ENCODE measurements around the gene TRNT1. TPM values are rescaled to one million over a fixed set of nuclear protein-coding genes. Genes with fewer than 3 reads are reported as not detected.

Gene TRNT1
- total RNA-seq, 3 donors from 2014 or later: 42.8 to 48.1 (median 46.1) TPM

DNA sequence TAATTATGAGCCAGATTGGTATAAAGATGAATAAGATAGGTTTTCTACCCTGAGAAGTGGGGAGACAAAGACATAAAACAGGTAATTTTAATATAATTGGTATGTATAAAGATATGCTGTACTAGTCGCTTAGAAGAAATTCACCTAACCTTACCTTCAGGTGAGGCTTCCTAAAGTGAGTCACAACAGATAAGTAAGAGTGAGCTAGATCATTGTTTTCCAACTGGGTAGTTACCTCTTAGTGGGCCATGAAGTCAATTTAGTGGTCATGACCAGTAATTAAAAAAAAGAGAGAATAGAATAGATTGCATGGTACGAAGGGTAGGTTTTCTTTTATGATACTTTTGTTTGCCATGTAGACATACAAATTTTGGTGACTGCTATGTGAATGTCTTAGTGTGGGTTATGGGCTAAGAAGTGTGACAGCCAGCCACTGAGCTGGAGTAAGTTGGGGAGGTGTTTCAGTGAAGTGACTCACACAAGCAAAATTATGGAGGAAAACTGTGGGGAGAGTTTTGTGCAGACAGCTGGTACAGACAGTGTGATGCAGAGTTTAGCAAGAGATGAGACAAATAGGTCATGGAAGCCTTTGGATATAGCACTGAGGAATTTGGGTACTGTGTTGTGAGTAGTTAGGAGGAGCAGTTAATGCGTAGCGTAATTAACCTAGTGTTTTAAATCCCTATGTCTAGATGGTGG, 8.2 kb downstream of the TRNT1 start:
- no peak for DNase-seq

DNA sequence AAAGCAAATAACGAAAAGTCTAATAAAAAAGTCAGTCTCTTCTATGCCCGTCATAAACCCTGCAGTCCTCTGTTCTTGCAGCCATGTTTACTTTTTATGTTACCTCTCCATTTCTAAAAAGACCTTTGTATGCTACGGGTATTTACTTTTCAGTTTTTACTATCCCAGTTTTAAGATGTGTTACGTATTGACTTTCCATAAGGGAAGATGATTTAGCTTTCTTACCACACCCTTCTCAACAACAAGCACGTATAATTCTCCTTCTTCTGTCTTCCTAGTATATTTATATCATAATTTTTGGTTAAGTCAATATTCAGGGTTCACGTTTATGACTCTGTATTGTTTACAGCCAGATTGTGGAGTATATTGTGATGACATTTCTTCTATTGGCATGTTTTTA, 10.8 kb downstream of the TRNT1 start:
- peaks cover 51% of the 10 kb centered on the region for H3K36me3 Mint-ChIP-seq (ENCODE audit: insufficient read depth)
- H3K4me3 Mint-ChIP-seq: no peak overlapping the region
- H3K27me3 Mint-ChIP-seq (ENCODE audit: low read depth): no peaks in the 10 kb centered on the region
- ATAC-seq (no peak), DNase-seq (no peak)
- H3K4me1 Mint-ChIP-seq (ENCODE audit: low read depth): peaks cover 48% of the 10 kb centered on the region
- H3K9me3 Mint-ChIP-seq: no peaks in the 10 kb centered on the region

More for the DNA sequence above, 8.2 kb downstream of the TRNT1 start:
- peaks cover 47% of the 10 kb centered on the region for H3K4me1 Mint-ChIP-seq (ENCODE audit: low read depth)
- H3K4me3 Mint-ChIP-seq: peak overlapping the region; percentile 8
- no peaks in the 10 kb centered on the region for H3K27me3 Mint-ChIP-seq (ENCODE audit: low read depth)
- peak; percentile 77 to 87 for ATAC-seq
- peaks cover 47% of the 10 kb centered on the region for H3K36me3 Mint-ChIP-seq (ENCODE audit: insufficient read depth)
- no peaks in the 10 kb centered on the region for H3K9me3 Mint-ChIP-seq

DNA sequence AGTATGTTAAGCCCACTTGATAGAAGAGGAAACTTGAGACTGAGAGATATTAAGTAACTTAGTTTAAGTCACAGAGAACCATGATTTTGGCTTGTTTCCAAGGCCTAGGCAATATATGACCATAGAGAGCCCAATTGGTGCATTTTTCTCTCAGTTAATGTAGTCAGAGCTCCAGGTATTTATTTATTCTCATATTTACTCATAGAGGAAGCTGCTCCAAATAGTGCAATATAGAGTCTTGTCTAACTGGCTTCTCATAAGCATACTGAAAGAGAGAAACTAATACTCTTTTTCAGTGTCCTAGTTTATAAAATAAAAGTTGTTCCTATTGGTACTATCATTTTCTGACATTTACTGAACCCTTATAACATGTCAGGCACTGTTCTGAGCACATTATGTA, 15.2 kb downstream of the TRNT1 start:
- H3K4me3 Mint-ChIP-seq: no peak overlapping the region
- DNase-seq (no peak), ATAC-seq (no peak)
- no peaks in the 10 kb centered on the region for H3K27me3 Mint-ChIP-seq (ENCODE audit: low read depth)
- no peaks in the 10 kb centered on the region for H3K9me3 Mint-ChIP-seq
- peaks cover 16% of the 10 kb centered on the region for H3K4me1 Mint-ChIP-seq (ENCODE audit: low read depth)
- peaks cover 58% of the 10 kb centered on the region for H3K36me3 Mint-ChIP-seq (ENCODE audit: insufficient read depth)

- H3K27me3 Mint-ChIP-seq (ENCODE audit: low read depth): no peaks in the 10 kb centered on the region
- H3K4me1 Mint-ChIP-seq (ENCODE audit: low read depth): peaks cover 17% of the 10 kb centered on the region
- ATAC-seq (no peak), DNase-seq (no peak)
- H3K36me3 Mint-ChIP-seq (ENCODE audit: insufficient read depth): peaks cover 54% of the 10 kb centered on the region
- no peaks in the 10 kb centered on the region for H3K9me3 Mint-ChIP-seq
- no peak overlapping the region for H3K4me3 Mint-ChIP-seq
Measured at GRCh38 chr3:3145831-3146230, 19.1 kb downstream of the TRNT1 start.

DNA sequence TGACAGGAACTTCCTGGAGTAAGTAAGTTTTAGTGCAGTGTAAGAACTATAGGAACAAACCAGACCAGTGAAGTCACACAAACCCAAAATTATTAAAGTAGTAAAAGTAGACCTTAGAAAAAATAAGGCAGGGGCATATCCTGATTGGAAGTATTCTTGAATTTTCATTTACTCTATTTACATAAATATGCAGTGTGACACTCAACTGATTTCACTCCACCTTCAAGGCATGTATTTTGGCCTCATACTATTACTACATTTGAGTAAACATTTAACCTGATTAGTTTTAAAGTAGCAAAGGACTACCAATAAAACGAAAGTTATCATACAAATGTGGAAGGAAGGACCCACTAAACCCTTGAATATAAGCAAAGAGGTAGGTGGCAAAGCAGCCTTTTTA, 22.8 kb downstream of the TRNT1 start:
- H3K4me3 Mint-ChIP-seq: no peak overlapping the region
- H3K4me1 Mint-ChIP-seq (ENCODE audit: low read depth): peaks cover 25% of the 10 kb centered on the region
- no peaks in the 10 kb centered on the region for H3K9me3 Mint-ChIP-seq
- peaks cover 56% of the 10 kb centered on the region for H3K36me3 Mint-ChIP-seq (ENCODE audit: insufficient read depth)
- ATAC-seq (no peak), DNase-seq (no peak)
- H3K27me3 Mint-ChIP-seq (ENCODE audit: low read depth): no peaks in the 10 kb centered on the region

- Mint-ChIP-seq H3K27me3 (ENCODE audit: low read depth) (no peaks in the 10 kb centered on the region), H3K9me3 (no peaks in the 10 kb centered on the region), H3K4me1 (ENCODE audit: low read depth) (peaks cover 28% of the 10 kb centered on the region), H3K4me3 (no peak overlapping the region), H3K36me3 (ENCODE audit: insufficient read depth) (peaks cover 48% of the 10 kb centered on the region)
- DNase-seq (no peak), ATAC-seq (no peak)
Measured at GRCh38 chr3:3151513-3151912, 24.8 kb downstream of the TRNT1 start.

GRCh38 chr3:3154879-3155610, 28.3 kb downstream of the TRNT1 start:
- no peak for ATAC-seq
- DNase-seq: no peak
- Mint-ChIP-seq H3K27me3 (ENCODE audit: low read depth) (no peaks in the 10 kb centered on the region), H3K4me3 (no peak overlapping the region), H3K36me3 (ENCODE audit: insufficient read depth) (peaks cover 49% of the 10 kb centered on the region), H3K9me3 (no peaks in the 10 kb centered on the region), H3K4me1 (ENCODE audit: low read depth) (peaks cover 43% of the 10 kb centered on the region)

DNA sequence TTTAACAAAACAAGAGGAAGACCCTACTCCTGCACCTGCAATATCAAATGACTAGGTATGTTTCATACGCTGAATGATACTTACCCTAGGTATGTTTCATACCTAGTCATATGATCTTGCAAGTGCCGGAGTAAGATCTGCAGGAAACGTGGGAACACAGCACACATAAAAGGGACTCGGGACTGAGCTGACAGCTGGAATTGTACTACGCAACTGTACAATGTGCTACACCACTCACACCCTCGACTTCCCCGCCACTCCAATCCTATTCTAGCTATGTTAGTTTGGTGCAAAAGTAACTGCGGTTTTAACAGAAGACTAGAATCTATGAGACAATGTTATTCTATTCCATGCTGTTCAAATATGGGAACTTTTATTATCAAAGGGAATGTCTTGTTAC, 30.7 kb downstream of the TRNT1 start:
- DNase-seq (no peak), ATAC-seq (peak in 1 of 2 donors; percentile 41)
- no peaks in the 10 kb centered on the region for H3K27me3 Mint-ChIP-seq (ENCODE audit: low read depth)
- H3K36me3 Mint-ChIP-seq (ENCODE audit: insufficient read depth): peaks cover 41% of the 10 kb centered on the region
- H3K9me3 Mint-ChIP-seq: no peaks in the 10 kb centered on the region
- H3K4me3 Mint-ChIP-seq: no peak overlapping the region
- peaks cover 42% of the 10 kb centered on the region for H3K4me1 Mint-ChIP-seq (ENCODE audit: low read depth)

DNA sequence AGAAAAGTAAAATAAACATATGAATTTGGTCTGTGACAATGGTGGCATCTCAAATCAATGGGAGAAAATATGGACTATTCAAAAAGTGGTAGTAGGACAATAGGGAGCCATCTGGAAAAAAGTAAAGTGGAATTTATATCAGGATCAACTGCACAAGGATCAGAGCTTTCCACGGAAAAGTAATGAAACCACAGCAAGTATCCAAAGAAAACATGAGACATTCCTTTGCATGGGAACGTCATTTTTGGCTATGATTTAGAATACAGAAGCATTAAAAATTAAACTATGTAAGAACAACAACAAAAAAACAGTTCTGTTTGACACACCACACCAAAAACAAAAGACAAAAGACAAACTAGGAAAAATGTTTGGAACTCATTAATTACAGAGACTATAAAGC, 34.1 kb downstream of the TRNT1 start:
- H3K36me3 Mint-ChIP-seq (ENCODE audit: insufficient read depth): peaks cover 48% of the 10 kb centered on the region
- peaks cover 51% of the 10 kb centered on the region for H3K4me1 Mint-ChIP-seq (ENCODE audit: low read depth)
- DNase-seq (no peak), ATAC-seq (no peak)
- H3K27me3 Mint-ChIP-seq (ENCODE audit: low read depth): no peaks in the 10 kb centered on the region
- no peak overlapping the region for H3K4me3 Mint-ChIP-seq
- H3K9me3 Mint-ChIP-seq: no peaks in the 10 kb centered on the region

GRCh38 chr3:3165241-3165640, 38.5 kb downstream of the TRNT1 start:
- H3K27me3 Mint-ChIP-seq (ENCODE audit: low read depth): no peaks in the 10 kb centered on the region
- peaks cover 49% of the 10 kb centered on the region for H3K4me1 Mint-ChIP-seq (ENCODE audit: low read depth)
- DNase-seq: no peak
- ATAC-seq: peak; percentile 72 to 76
- peaks cover 45% of the 10 kb centered on the region for H3K36me3 Mint-ChIP-seq (ENCODE audit: insufficient read depth)
- H3K4me3 Mint-ChIP-seq: no peak overlapping the region
- no peaks in the 10 kb centered on the region for H3K9me3 Mint-ChIP-seq

DNA sequence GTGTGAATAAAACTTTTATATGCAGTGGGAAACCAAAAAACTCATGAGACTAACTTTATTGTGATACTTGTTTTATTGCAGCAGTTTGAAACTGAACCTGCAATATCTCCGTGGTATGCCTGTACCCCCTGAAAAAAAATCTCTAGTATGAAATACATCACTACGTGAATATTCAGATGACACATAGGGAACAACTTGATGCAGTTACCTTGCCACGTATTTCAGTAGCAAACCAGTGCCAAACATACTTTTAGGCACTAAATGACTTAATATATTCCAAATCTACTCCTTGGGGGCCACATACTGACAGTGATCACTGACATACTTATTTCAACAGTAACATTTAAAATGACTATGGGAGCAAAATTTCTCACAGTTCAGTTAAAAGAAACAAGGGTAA, 38.9 kb downstream of the TRNT1 start:
- Mint-ChIP-seq H3K36me3 (ENCODE audit: insufficient read depth) (peaks cover 44% of the 10 kb centered on the region), H3K4me1 (ENCODE audit: low read depth) (peaks cover 52% of the 10 kb centered on the region), H3K27me3 (ENCODE audit: low read depth) (no peaks in the 10 kb centered on the region), H3K4me3 (no peak overlapping the region), H3K9me3 (no peaks in the 10 kb centered on the region)
- DNase-seq (no peak), ATAC-seq (peak; percentile 27 to 32)

DNA sequence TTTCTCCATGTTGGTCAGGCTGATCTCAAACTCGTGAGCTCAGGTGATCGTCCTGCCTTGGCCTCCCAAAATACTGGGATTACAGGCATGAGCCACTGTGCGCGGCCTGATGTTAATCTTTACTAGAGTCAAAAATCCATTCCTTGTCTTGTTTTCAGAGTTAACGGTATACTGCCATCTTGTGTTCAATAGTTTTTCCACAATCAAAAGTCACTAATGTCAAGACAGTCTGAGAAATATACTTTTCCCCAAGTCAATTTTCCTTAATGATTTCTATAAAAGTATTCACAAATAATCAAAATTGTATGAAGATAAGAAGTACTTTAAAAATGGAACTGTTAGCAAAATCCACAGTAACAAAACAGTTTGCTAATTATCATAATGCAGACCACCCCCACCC, 44.3 kb downstream of the TRNT1 start:
- no peaks in the 10 kb centered on the region for H3K9me3 Mint-ChIP-seq
- ATAC-seq (peak; percentile 33 to 34), DNase-seq (no peak)
- H3K36me3 Mint-ChIP-seq (ENCODE audit: insufficient read depth): peaks cover 39% of the 10 kb centered on the region
- H3K27me3 Mint-ChIP-seq (ENCODE audit: low read depth): no peaks in the 10 kb centered on the region
- H3K4me3 Mint-ChIP-seq: no peak overlapping the region
- H3K4me1 Mint-ChIP-seq (ENCODE audit: low read depth): peaks cover 71% of the 10 kb centered on the region

- H3K27me3 Mint-ChIP-seq (ENCODE audit: low read depth): no peaks in the 10 kb centered on the region
- peaks cover 72% of the 10 kb centered on the region for H3K4me1 Mint-ChIP-seq (ENCODE audit: low read depth)
- ATAC-seq (peak in 1 of 2 donors; percentile 30), DNase-seq (no peak)
- peak overlapping the region; percentile 69 for H3K4me3 Mint-ChIP-seq
- no peaks in the 10 kb centered on the region for H3K9me3 Mint-ChIP-seq
- peaks cover 30% of the 10 kb centered on the region for H3K36me3 Mint-ChIP-seq (ENCODE audit: insufficient read depth)
Measured at GRCh38 chr3:3172627-3173026, 45.9 kb downstream of the TRNT1 start.

- no peaks in the 10 kb centered on the region for H3K9me3 Mint-ChIP-seq
- H3K36me3 Mint-ChIP-seq (ENCODE audit: insufficient read depth): peaks cover 22% of the 10 kb centered on the region
- DNase-seq: no peak
- H3K27me3 Mint-ChIP-seq (ENCODE audit: low read depth): no peaks in the 10 kb centered on the region
- peak overlapping the region; percentile 95 for H3K4me3 Mint-ChIP-seq
- ATAC-seq: no peak
- H3K4me1 Mint-ChIP-seq (ENCODE audit: low read depth): peaks cover 61% of the 10 kb centered on the region
Measured at GRCh38 chr3:3177861-3178497, 51.2 kb downstream of the TRNT1 start.

Measured in activated T-cell treated with anti-CD3 and anti-CD28 coated beads, Interleukin-2, amount 50 U/mL, for 4 hours (primary cell).